MM.1S (cell line): ENCODE results near the gene SLC1A2.

Experiments
- DNase-seq: peaks from one replicate; pipeline ENCODE4 v3.0.0-alpha.2; 2015
- H2AFZ ChIP-seq: fragments of 300-600 bp; sonication (generic); 2 replicates; pipeline ENCODE4 v1.6.0; 2016; ENCODE audit warnings: antibody characterized with exemption, low read length
- H3F3A ChIP-seq: fragments of 300-600 bp; sonication (generic); 2 replicates; pipeline ENCODE4 v1.6.1; 2016; ENCODE audit warnings: mild to moderate bottlenecking, antibody characterized with exemption, low read length, moderate library complexity, mixed read lengths; ENCODE audit not compliant: insufficient read depth
- H3K27ac ChIP-seq: fragments of 300-600 bp; sonication (generic); 2 replicates; pipeline ENCODE4 v1.5.1; 2016; ENCODE audit warnings: mild to moderate bottlenecking, low read length
- H3K27me3 ChIP-seq: fragments of 300-600 bp; sonication (generic); replicated peaks from 2 replicates; pipeline ENCODE4 v1.6.0; 2016; ENCODE audit warnings: low read length; ENCODE audit not compliant: insufficient read depth
- H3K36me3 ChIP-seq: fragments of 300-600 bp; sonication (generic); replicated peaks from 2 replicates; pipeline ENCODE4 v1.6.1; 2016; ENCODE audit warnings: mild to moderate bottlenecking, low read length, mixed read lengths; ENCODE audit not compliant: insufficient read depth
- H3K4me1 ChIP-seq: fragments of 300-600 bp; sonication (generic); 2 replicates; pipeline ENCODE4 v1.6.1; 2016; ENCODE audit warnings: low read length, mixed read lengths
- H3K4me2 ChIP-seq: fragments of 300-600 bp; sonication (generic); 2 replicates; pipeline ENCODE4 v1.6.0; 2016; ENCODE audit warnings: low read depth, low read length
- H3K4me3 ChIP-seq: fragments of 300-600 bp; sonication (generic); 2 replicates; pipeline ENCODE4 v1.5.1; 2016; ENCODE audit warnings: low read length, mixed read lengths
- H3K79me2 ChIP-seq: fragments of 300-600 bp; sonication (generic); 2 replicates; pipeline ENCODE4 v1.6.1; 2016; ENCODE audit warnings: mixed run types, low read length, mixed read lengths
- H3K9ac ChIP-seq: fragments of 300-600 bp; sonication (generic); 2 replicates; pipeline ENCODE4 v1.6.1; 2016; ENCODE audit warnings: low read length, mixed read lengths
- H3K9me2 ChIP-seq: fragments of 300-600 bp; sonication (generic); replicated peaks from 2 replicates; pipeline ENCODE4 v1.6.1; 2016; ENCODE audit warnings: mild to moderate bottlenecking, low read length, mixed read lengths; ENCODE audit not compliant: insufficient read depth
- H3K9me3 ChIP-seq: fragments of 300-600 bp; sonication (generic); replicated peaks from 2 replicates; pipeline ENCODE4 v1.6.1; 2016; ENCODE audit warnings: mild to moderate bottlenecking, low read length, mixed read lengths; ENCODE audit not compliant: insufficient read depth
- H4K20me1 ChIP-seq: fragments of 300-600 bp; sonication (generic); 2 replicates; pipeline ENCODE4 v1.6.1; 2016; ENCODE audit warnings: mild to moderate bottlenecking, low read length, moderate library complexity, mixed read lengths; ENCODE audit not compliant: insufficient read depth
- CTCF ChIP-seq: fragments of 300-600 bp; sonication (generic); IDR thresholded peaks from 2 replicates; pipeline ENCODE4 v1.5.1; 2016; ENCODE audit warnings: antibody characterized with exemption, low read length, mixed read lengths
- EZH2 ChIP-seq: fragments of 300-600 bp; sonication (generic); optimal IDR thresholded peaks from 2 replicates; pipeline ENCODE3; 2017; ENCODE audit warnings: low read depth, mild to moderate bottlenecking, antibody characterized with exemption, low read length, mixed read lengths
- EZH2phosphoT487 ChIP-seq: fragments of 300-600 bp; sonication (generic); IDR thresholded peaks from 2 replicates; pipeline ENCODE4 v1.6.1; 2018; ENCODE audit warnings: antibody characterized with exemption, low read length

The SLC1A2 gene

DNA sequence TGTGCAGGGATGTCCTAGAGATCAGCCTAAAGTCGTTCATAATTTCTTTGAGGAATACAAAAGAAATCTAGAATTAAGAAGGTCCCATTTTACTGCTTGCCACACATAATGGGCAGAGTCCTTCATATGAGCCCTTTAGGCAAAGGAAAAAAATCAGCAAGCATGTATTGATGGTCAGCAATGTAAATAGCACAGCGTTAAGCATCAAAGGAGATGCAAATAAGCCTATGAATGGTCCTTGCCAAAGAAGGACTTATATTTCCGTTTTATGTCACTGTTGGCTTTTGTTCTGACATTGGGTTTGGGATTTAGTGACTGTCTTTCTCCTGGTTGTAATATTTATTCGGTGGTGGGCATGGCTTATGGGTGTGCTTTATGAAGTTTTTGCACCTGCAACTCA, 210.6 kb downstream of the SLC1A2 start:
- DNase-seq, result no peak
- H3K36me3 ChIP-seq, result peaks cover 12% of the 10 kb centered on the region
- no peaks in the 10 kb centered on the region for H3K27me3 ChIP-seq
- H3K27ac ChIP-seq, result no peak overlapping the region
- H3K79me2 ChIP-seq, result peaks cover 23% of the 10 kb centered on the region; the same call in 1 of the 2 replicates
- H3K4me2 ChIP-seq, result no peak overlapping the region
- H3K9me3 ChIP-seq, result no peaks in the 10 kb centered on the region
- no peak overlapping the region for H3K9ac ChIP-seq
- no peak for TF ChIP-seq EZH2
- TF ChIP-seq EZH2phosphoT487, result no peak
- no peak overlapping the region for H3K4me3 ChIP-seq
- no peak overlapping the region for H2AFZ ChIP-seq
- H3K4me1 ChIP-seq, result no peaks in the 10 kb centered on the region
- H3F3A ChIP-seq, result 0 out of 2 replicates have a peak, but pooled peaks cover 4% of the 10 kb centered on the region
- no peaks in the 10 kb centered on the region for H4K20me1 ChIP-seq
- no peaks in the 10 kb centered on the region for H3K9me2 ChIP-seq

DNA sequence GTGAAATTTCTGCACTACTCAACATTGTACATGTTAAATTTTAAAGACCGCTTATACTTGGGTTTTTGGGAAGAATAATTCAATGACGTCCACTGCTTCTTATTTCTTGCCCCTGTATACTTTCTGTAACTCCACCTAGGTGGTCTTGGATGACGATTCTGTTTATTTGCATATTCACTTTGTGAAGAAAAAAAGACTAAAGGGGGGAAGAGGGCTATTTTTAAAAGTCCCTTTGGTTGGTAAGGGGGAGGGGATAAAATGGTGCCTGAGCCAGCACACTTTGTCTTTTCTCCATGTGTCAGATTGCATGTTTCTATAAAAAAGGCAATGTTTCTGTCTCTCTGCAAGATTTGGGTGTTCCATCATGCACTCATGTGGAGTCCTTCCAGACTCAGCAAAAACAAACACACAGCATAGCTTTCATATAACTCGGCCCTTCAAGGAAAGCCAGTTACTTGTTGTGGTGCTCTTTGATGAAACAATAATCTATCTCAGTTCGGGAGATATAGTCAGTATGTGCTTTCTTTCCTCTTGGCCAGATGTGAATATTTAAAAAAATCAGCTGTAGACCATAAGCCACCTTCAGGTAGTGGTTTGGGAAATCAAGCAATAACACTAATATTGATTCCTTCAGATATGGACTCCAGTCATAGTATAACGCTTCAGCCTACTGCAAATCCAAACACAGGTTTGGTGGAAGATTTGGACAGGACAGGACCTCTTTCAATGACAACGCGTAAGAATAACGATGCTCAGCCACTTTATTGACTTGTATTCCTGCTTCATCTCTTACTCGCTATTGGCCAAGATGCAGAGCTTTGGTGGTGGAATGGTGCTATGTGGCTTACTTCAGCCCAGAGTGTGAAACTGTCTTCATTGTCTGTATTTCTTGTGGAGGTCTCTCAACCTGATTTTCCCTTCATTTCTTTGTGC, 211.6 kb downstream of the SLC1A2 start:
- 0 out of 2 replicates have a peak, but pooled peaks cover 4% of the 10 kb centered on the region for H3F3A ChIP-seq
- no peak overlapping the region for H3K4me3 ChIP-seq
- peaks cover 12% of the 10 kb centered on the region for H3K36me3 ChIP-seq
- no peak overlapping the region for H3K4me2 ChIP-seq
- no peaks in the 10 kb centered on the region for H3K4me1 ChIP-seq
- no peak for DNase-seq
- H3K79me2 ChIP-seq, result peaks cover 19% of the 10 kb centered on the region
- TF ChIP-seq CTCF, result no peak
- no peak for TF ChIP-seq EZH2phosphoT487
- TF ChIP-seq EZH2, result no peak
- no peak overlapping the region for H3K27ac ChIP-seq
- no peak overlapping the region for H3K9ac ChIP-seq
- H4K20me1 ChIP-seq, result no peaks in the 10 kb centered on the region
- no peaks in the 10 kb centered on the region for H3K9me3 ChIP-seq
- no peaks in the 10 kb centered on the region for H3K9me2 ChIP-seq
- H3K27me3 ChIP-seq, result no peaks in the 10 kb centered on the region
- no peak overlapping the region for H2AFZ ChIP-seq

- no peak for TF ChIP-seq EZH2phosphoT487
- no peak for TF ChIP-seq CTCF
- no peak for TF ChIP-seq EZH2
- peaks cover 18% of the 10 kb centered on the region for H3K36me3 ChIP-seq
Measured at GRCh38 chr11:35206616-35207015, 212.7 kb downstream of the SLC1A2 start.

More at GRCh38 chr11:35206616-35207015, 212.7 kb downstream of the SLC1A2 start:
- H3K4me2 ChIP-seq, result no peak overlapping the region
- H3K9me3 ChIP-seq, result no peaks in the 10 kb centered on the region
- no peak for DNase-seq
- no peaks in the 10 kb centered on the region for H4K20me1 ChIP-seq
- no peak overlapping the region for H3K4me3 ChIP-seq
- H3K4me1 ChIP-seq, result no peaks in the 10 kb centered on the region
- no peaks in the 10 kb centered on the region for H3K9me2 ChIP-seq
- peaks cover 29% of the 10 kb centered on the region for H3K79me2 ChIP-seq
- no peak overlapping the region for H2AFZ ChIP-seq
- no peak overlapping the region for H3K27ac ChIP-seq
- H3K27me3 ChIP-seq, result no peaks in the 10 kb centered on the region
- H3F3A ChIP-seq, result 0 out of 2 replicates have a peak, but pooled peaks cover 4% of the 10 kb centered on the region
- no peak overlapping the region for H3K9ac ChIP-seq
